ENCODE data around the gene DGKK.
"Not testable (repeated sequence)": the region's sequence is repeated elsewhere in the genome, so short reads cannot be mapped to it uniquely, and the experiment has no call there.

The DGKK gene

DNA sequence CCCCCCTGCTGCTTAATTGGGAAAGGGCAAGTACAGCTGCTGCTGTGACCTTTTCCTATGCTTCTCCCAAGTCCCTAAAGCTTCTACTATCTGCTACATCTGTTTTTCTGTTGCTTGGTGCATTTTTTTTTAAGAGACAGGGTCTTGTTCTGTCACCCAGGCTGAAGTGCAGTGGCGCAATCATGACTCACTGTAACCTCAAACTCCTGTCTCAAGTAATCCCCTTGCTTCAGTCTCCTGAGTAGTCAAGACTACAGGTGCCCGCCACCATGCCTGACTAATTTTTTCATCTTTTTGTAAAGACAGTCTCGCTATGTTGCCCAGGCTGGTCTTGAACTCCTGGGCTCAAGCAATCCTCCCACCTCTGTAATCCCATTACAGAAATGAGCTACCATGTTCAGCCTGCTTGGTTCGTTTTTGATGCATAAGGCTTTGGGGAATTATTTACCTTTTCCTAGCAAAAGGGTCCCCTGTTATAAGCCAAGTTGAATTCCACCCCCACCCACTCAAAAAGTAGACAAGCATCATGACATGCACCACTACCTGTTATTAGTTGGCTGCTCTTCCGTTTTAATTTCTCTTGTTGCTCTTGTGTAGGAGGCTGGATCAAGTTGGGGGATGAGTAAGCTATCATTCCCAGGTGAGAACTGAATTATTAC, 39.6 kb downstream of the DGKK start:
- no peak for DNase-seq

DNA sequence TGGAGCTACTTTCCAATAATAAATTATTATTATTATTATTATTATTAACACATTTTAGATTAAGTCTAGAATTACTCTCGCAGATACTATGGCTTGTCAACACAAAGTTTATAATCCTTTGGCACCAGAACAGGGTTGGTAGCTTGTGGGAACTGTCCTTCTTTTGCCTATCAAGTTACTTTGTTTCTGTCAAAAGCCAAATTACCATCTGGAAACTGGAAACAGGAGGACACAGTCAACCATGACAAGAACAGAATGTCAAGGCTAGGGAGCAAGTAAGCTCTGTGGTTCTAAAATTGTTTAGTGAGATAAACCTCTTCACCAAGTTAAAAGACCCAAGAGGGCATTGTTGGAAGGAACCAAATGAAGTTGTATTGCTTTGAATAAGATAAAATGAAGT, 42.5 kb downstream of the DGKK start:
- no peak for DNase-seq

DNA sequence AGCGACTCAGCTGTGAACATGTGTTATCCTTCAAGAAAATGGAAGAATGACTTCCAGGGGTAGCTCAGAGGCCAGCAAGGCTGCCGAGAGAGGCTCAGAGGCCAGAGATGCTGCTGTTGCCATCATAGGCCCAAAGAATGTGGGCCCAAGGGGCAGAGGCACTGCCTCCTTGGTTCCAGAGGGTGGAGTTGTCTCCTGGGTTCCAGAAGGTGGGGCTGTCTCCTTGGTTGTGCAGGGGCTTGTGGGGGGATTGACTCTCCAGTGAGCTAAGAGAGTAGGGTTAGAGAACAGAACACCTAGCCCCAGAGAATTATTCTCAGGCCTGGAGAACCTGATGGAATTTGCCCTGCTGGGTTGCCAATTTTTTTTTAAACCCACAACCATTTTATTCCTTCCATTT, 62.6 kb downstream of the DGKK start:
- no peak for DNase-seq

DNA sequence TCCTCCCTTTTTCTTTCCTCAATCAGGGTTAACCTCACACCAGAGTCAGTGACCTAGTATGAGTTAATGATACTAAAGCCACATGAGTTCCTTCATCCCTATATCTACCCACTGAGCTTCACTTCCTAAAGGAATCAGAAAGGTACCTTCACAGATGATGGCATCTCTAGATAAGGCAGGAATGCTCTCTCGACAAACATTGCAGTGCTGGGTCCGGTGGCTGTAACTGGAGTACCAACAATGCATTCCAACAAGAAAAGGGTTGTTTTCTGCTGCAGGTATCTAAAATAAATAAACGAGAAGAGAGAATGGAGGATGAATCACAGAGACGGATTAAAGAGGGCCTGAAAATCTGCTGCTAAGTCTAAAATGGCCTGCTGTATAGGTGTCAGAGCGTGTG, 66.7 kb downstream of the DGKK start:
- DNase-seq = no peak

DNA sequence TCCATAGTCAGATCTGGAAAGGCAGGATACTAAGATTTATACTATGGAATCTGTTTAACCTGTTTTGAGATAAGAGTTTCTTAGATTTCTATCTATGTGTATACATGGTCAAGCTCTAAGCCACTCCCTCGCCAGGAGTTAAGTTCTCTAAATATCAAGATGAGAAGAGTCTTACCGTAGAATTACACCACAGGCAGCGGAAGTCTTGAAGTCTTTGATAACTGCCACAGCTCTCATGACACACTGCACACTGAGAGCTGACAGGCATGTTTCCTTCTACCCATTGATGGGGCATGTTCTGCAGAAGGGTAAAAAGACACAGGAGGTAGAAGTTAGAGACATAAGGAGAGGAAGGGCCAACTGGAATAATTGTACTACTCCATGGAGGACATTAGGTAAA, 67.7 kb downstream of the DGKK start:
- DNase-seq = no peak

DNA sequence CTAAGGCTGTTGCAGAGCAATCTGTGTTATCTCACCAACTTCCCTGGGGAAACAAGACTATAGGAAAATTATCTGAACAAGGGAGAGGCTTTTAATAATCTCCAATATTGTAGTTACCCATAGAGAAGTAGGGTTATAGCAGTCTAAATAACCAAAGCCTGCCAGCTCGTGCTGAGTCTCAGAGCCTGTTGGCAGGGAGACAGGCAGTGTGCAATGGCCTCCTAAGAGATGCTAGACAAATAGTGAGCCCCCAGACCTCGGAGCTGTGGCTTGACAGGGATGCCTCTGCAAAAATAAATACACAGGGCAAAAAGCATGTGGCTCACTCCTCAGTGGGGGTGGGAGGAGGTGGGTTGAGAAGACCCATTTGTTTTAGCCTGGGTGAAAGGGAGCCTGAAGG, 76.7 kb downstream of the DGKK start:
- no peak for DNase-seq

DNA sequence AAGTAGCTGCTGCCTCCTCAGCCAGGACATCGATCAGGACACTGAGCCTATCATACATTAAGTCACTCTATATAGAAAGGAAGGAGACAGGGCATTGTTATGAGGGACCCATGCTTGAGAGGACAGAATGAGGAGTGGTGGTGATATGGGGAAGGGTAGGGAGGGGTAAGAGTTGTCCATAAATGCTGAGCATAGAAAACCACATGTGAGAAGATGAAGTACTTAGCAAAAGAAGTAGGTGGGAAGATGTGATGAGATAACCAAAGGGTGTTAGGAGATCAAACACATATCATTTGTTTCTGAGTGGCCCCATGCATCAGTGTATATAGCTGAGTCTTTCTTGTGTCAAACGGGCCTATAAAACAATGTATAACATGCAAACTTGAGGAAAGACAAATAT, 84.1 kb downstream of the DGKK start:
- no peak for DNase-seq

DNA sequence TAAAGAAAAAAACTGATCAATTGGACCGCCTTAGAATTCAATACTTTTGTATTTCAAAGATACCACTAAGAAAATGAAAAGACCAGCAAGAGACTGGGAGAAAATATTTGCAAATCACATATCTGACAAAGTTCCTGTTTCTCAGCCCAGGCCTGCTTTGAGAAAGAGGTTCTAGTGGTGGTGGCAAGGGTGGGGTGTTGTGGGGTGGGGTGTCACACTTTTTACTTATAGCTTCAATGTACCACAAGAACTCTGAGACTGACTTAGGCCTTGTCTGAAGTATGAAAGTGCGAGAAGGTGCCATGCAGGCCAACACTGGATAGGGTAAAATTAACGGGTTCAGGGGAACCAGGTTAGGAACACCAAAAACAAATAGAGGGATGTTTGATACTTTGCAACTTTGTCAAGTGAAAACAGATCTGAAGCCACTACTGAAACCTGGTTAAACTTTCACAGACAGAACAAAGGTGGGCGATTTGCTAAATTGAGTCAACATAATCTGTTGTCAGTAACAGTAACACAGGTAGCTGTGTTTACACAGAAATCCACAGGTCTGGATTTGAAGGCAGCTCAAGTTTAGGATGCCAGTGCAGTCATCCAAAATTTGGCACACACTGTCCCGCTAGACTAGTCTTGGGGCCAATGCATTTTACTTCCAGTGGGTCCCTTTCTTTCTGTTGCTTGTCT, 88.8 kb downstream of the DGKK start:
- no peak for DNase-seq

DNA sequence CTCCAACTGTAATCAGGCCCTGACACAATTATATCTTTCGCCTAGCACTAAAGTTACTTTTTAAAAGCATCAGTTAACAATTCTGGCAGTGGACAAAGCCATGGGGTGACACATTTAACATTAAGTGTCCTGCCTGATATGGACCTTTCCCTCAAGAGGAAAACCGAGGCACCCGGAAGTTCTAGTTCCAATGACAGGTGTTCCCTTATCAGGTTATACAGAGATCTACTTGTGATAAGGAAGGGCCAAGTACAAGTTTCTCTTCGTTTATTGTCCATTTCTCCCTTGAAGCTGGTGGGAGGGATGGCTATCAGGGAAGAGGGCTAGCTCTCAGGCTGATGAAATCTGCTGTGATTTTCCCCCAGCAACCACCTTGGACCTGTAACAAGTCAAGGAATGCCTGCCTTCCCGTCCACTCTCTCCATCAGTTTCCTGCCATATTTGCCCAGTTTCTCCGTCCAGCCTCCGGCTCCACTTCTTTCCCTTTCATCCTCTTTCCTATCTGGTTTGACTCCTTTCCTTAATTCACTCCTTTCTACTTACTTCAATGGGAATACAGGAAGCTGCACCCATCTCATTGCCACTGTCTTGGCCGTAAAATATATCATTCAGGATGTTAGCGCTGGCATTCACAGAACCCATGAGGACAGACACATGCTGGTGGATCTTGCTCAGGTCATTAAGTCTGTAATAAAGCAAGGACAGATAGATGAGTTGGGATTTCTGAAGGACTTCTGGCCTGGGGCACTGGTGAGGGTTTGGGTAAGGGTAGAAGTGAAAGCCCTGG, 95.0 kb downstream of the DGKK start:
- DNase-seq = no peak

DNA sequence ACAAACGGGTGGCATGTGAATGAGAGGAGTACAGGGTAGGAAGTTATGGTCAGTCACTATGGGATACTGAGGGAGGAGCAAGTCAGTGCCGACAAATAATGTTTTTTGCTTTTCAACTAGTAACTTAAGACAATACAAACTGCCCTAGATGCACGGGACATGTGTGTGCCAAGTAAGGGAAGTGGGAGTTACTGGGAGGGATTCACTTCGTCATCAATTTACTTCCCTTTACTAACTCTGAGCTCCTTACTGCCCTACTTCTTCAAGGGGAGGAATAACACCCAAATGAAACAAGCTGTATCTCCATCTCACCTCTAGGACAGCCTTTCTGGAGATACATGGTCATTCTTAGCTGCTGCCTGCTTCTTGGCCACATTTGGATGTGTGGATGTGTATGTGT, 97.7 kb downstream of the DGKK start:
- DNase-seq = no peak

DNA sequence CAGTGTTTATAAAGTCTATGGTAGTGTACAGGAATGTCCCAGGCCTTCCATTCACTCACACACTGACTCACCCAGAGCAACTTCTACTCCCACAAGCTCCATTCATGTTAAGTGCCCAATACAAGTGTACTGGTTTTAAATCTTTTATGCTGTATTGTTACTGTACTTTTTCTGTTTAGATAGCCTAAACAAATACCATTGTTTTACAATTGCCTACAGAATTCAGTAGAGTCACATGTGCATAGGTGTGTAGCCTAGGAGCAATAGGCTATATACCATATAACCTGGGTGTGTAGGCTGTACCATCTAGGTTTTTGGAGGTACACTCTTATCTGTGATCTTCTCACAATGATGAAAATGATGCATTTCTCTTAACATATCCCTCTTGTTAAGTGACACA, 126.7 kb downstream of the DGKK start:
- DNase-seq = no peak

DNA sequence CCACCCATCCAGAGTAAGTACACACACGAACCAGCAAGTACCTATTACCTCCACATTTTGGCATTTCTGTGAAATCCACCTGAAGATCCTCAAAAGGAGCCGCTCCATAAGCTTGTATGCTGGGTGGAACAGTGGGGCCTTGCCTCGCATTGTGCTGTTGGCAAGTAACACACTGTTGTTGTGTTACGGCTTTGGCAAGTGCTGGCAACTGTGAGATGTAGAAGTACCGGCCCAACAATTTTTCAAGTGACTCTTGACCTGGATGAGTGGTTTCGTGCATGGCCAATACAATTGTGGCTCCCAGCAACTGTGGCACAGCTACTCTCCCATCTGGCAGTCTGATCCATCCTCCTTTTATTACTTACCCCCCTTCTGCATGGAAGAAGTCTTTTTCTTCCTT, 137.3 kb downstream of the DGKK start:
- no peak for DNase-seq

DNA sequence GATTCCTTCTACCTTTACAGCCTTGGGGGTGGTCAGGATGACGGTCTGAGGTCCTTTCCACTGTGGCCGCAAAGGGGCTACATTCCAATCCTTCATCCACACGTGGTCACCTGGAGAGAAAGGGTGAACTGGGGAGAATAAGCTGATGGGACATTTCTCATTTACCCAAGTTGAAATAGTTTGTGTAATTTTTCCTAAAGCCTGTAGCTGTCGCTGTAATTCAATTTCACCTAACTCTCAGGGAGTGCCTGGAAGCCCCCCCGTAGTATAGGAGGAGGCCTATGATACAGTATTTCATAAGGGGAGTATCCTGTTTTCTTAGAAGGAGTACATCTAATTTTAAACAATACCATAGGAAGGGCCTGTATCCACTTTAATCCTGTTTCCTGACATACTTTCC, 138.0 kb downstream of the DGKK start:
- not testable (repeated sequence) for DNase-seq

DNA sequence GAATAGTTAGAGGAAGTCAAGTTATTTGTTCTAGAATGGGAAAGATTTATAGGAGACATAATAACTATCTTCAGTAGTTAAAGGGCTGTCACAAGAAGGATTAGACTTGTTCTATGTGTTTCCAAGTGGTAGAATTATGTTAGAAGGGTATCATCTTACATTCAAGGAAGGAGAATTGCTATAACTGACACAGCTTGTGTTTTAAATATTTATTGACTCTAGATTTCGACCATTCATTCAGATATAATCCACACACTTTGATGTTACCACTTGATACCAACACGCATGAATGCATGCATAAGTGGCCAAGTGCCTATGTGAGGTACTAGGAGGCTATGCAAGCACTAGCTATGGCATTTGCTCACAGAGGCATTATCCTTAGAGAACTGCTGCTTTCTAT, 143.4 kb downstream of the DGKK start:
- DNase-seq = no peak

All from NCI-H2171 treated with DMSO at 0.1 percent for 48 hours (cell line).